Common myeloid progenitor, CD34-positive (primary cell): ENCODE results near the gene HDAC2. TPM values are rescaled to one million over a fixed set of nuclear protein-coding genes. Genes with fewer than 3 reads are reported as not detected.
"Not testable (repeated sequence)": the region's sequence is repeated elsewhere in the genome, so short reads cannot be mapped to it uniquely, and the experiment has no call there.

ENCODE experiments used
- CTCF ChIA-PET: fragments of 350-600 bp; sonication (Branson Sonifier 250); formaldehyde crosslinking; loops from one replicate; lab custom pipeline; 2021; ENCODE audit warnings: antibody characterized with exemption; lab: Charles Lee
- POLR2A ChIA-PET: fragments of 350-600 bp; sonication (Branson Sonifier 250); formaldehyde crosslinking; loops from one replicate; lab custom pipeline; 2021; ENCODE audit warnings: antibody characterized with exemption; lab: Charles Lee
- DNase-seq, 3 donors: peaks; one replicate each; pipeline versions ENCODE4 v3.0.0 to v3.0.0-alpha.2; 2013
- H3K27ac ChIP-seq, 2 experiments: 1 replicate in 1 of 2; 2 replicates in 1 of 2; pipeline ENCODE4 v1.7.0; 2013; ENCODE audit warnings: inconsistent platforms in 2 of 2, low read length in 2 of 2, mild to moderate bottlenecking in 2 of 2, low read depth in 1 of 2, moderate library complexity in 1 of 2; ENCODE audit not compliant: severe bottlenecking in 2 of 2, insufficient read depth in 1 of 2, poor library complexity in 1 of 2
- H3K27me3 ChIP-seq, 5 experiments: replicated peaks in 2 of 5; 1 replicate in 3 of 5; 2 replicates in 2 of 5; pipeline versions ENCODE4 v1.6.1 to v1.7.0; 2013; ENCODE audit warnings: low read length in 4 of 5, mild to moderate bottlenecking in 2 of 5, moderate library complexity in 2 of 5, inconsistent platforms in 1 of 5; ENCODE audit not compliant: insufficient read depth in 5 of 5, control insufficient read depth in 4 of 5
- H3K36me3 ChIP-seq, 4 experiments: 1 replicate in 2 of 4; 2 replicates in 2 of 4; pipeline versions ENCODE4 v1.6.1 to v1.7.0; 2013; ENCODE audit warnings: low read length in 3 of 4, control low read depth in 1 of 4, mild to moderate bottlenecking in 1 of 4; ENCODE audit not compliant: control insufficient read depth in 4 of 4, insufficient read depth in 4 of 4
- H3K4me1 ChIP-seq, 4 experiments: 1 replicate in 3 of 4; 2 replicates in 1 of 4; pipeline versions ENCODE4 v1.6.1 to v1.7.1; 2013; ENCODE audit warnings: low read length in 3 of 4, mild to moderate bottlenecking in 3 of 4, control low read depth in 1 of 4, inconsistent platforms in 1 of 4, moderate library complexity in 1 of 4; ENCODE audit not compliant: control insufficient read depth in 4 of 4, insufficient read depth in 4 of 4; ENCODE audit errors: control extremely low read depth in 1 of 4
- H3K4me3 ChIP-seq, 7 experiments: 1 replicate in 4 of 7; 2 replicates in 3 of 7; pipeline versions ENCODE4 v1.5.1 to v1.7.0; 2013; ENCODE audit warnings: mild to moderate bottlenecking in 7 of 7, low read length in 6 of 7, moderate library complexity in 6 of 7, inconsistent platforms in 2 of 7, low read depth in 2 of 7, control low read depth in 1 of 7; ENCODE audit not compliant: insufficient read depth in 4 of 7, control insufficient read depth in 1 of 7; ENCODE audit errors: extremely low read depth in 1 of 7
- H3K9me3 ChIP-seq, 5 experiments: 1 replicate in 4 of 5; 2 replicates in 1 of 5; pipeline versions ENCODE4 v1.6.1 to v1.7.1; 2013; ENCODE audit warnings: low read length in 4 of 5, mild to moderate bottlenecking in 2 of 5, inconsistent platforms in 1 of 5, low read depth in 1 of 5, moderate library complexity in 1 of 5; ENCODE audit not compliant: control insufficient read depth in 4 of 5, insufficient read depth in 2 of 5; ENCODE audit errors: control extremely low read depth in 1 of 5
- WGBS: methylation state at CpG from one replicate; pipeline ENCODE4 v1.1.5; 2013; ENCODE audit not compliant: insufficient coverage; 5-methylcytosine and 5-hydroxymethylcytosine counted together
- polyA plus RNA-seq: library from polyadenylated mRNA; unstranded; fragments of 120-200 nt; gene quantifications from one replicate; pipeline ENCODE4 v1.2.1, GENCODE V29; 2013

The HDAC2 gene
- polyA plus RNA-seq = 144 TPM

DNA sequence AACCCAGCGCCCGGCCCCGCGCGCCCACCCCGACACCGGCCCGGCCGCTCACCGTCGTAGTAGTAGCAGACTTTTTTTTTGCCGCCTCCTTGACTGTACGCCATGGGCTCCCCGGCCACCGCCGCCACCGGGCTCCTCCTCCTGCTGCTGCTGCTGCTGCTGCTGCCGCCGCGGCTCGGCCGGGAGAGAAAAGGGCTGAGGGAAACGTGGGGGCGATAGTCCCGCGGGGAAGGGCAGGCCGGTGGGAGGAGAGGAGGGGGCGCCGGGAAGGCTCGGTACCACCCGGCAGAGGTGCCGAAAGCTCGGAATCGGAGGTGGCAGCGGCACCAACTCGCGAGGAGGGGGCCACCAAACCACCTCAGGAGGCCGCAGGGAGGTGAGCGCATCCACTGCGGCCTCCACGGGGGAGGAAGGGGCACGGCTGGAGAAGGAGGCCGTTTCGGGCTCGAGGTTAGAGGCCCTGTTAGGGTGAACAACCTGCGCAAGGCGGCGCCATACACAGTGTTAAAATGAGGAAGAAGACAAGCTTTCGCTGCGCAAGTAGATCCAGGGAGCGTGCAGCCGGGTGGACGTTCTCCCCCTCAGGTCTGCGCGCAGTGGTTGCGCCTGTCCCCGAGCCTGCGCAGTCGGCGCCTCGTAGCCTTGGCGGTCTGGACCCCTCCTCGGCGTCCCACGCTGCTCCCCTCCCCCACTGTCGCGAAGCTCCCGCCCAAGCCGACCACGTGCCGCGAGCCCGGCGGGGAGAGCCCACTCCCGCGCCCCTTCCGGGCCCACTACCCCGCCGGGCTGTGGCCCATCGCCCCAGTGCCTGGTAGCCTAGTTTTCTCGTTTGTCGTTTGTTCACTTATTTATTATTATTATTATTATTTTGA, at the start of gene HDAC2:
Gene HDAC2, minus strand, starts transcription at position 344 of the 872 bp plus-strand sequence. Its CDS starts 240 bp downstream, at position 104.
- no peaks in the 10 kb centered on the region for H3K9me3 ChIP-seq
- peak within 1 kb of the TSS; percentile 79 to 92 for H3K27ac ChIP-seq
- H3K4me1 ChIP-seq = peaks cover 9 to 24% (median 18%) of the 10 kb centered on the region in 4 experiments
- POLR2A ChIA-PET = interaction anchor here (0.6 kb wide), 1 partner anchor 165 kb away, joined by 3 read pairs; no protein-coding TSS in a partner anchor
- H3K4me3 ChIP-seq = peak within 1 kb of the TSS; percentile 81 to 99 (median 97)
- peak; percentile 91 to 95 (median 94) for DNase-seq
- peaks cover 0 to 3% (median 0%) of the 10 kb centered on the region in 4 experiments for H3K36me3 ChIP-seq
- no peaks in the 10 kb centered on the region for H3K27me3 ChIP-seq
- under 1% methylated on average over 64 of the region's 82 CpGs for WGBS
- CTCF ChIA-PET = no interaction called here

DNA sequence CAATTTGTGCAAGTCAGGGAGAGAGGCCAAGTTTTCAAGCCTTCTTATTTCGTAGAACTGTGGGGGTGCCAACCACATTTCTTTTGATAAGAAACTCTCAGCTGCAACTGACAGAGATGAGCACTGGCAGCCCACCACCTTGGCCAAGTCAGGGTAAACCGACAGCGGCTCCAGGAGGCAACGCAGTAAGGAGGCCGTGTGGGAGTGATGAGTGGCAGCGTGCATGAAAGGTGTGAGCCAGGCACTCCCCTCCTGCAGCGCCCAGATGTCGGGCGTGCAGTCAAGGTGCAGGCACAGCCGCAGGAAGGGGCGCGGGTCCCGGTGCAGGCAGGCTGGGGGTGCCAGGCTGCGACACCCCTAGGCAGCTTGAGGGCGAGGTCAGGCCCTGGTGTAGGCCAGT, 49.2 kb upstream of the HDAC2 start:
- Histone ChIP-seq H3K9me3 (no peaks in the 10 kb centered on the region), H3K27ac (no peak overlapping the region), H3K36me3 (no peaks in the 10 kb centered on the region), H3K4me1 (no peaks in the 10 kb centered on the region), H3K4me3 (no peak overlapping the region), H3K27me3 (no peaks in the 10 kb centered on the region)
- ChIA-PET CTCF (no interaction called here), POLR2A (no interaction called here)
- no peak for DNase-seq
- WGBS = 91% methylated on average over 14 of the region's 15 CpGs

DNA sequence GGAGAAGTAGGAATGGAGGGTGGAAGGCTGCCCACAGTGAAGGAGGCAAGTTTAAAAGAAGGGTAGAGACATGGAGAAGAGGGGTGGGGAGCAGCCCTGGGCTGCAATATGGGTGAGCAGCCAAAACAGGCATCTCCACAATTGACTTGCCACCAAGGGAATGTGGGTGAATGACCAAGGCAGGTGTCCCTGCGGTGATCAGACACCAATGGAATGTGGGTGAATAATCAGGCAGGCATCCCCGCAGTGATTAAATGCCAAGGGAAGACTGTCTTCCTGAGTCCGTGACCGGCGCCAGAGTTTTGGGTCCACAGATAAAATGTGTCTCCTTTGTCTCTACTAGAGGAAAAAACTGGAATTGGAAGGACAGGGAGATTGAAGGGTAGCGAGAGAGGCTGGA, 46.2 kb upstream of the HDAC2 start:
- H3K27ac ChIP-seq, DNase-seq, H3K4me3 ChIP-seq, H3K27me3 ChIP-seq, POLR2A ChIA-PET, H3K36me3 ChIP-seq, H3K9me3 ChIP-seq, H3K4me1 ChIP-seq, CTCF ChIA-PET: not testable (repeated sequence)
- 95% methylated on average over 5 of the region's 6 CpGs for WGBS

DNA sequence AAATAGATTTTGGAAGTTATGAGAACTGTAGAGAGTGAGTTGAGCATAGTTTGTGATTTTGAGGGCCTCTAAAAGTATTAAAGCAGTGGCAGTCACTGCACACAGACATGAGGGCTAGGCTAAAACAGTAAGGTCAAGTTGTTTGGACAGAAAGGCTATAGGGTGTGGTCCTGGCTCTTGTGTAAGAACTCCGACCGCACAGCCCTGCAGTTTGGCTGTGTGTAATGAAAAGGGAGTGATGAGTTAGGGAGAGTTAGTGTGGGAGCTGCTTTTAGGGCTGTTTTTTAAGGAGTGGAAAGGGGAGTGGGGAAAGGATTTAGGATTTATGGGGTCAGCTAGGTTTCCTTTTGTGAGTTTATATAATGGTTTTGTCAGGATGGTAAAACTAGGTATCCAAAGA, 43.2 kb upstream of the HDAC2 start:
- H3K4me1 ChIP-seq, H3K4me3 ChIP-seq, H3K36me3 ChIP-seq, H3K27ac ChIP-seq, DNase-seq, H3K27me3 ChIP-seq, H3K9me3 ChIP-seq, POLR2A ChIA-PET: not testable (repeated sequence)
- CTCF ChIA-PET = interaction anchor here (1.3 kb wide), 1 partner anchor 11 kb away, joined by 4 read pairs; no protein-coding TSS in a partner anchor
- 90% methylated on average over 2 of the region's 2 CpGs for WGBS

DNA sequence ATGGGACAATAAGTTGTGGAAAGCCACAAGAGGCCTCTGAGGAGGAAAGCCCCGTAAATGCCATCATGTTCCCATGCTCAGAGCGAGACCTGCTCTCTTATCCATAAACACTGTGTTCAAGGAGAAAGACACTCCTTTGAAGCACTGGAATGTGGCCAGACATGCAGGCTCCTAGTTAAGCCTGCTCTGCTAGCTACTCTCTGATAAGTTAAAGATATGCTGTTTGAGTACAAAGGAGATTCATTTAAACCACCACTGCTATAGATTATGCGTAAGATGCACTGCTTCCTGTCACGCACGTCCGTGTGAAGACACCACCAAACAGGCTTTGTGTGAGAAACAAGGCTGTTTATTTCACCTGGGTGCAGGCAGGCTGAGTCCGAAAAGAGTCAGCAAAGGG, 40.5 kb upstream of the HDAC2 start:
- CTCF ChIA-PET, H3K27ac ChIP-seq, H3K9me3 ChIP-seq, H3K27me3 ChIP-seq, H3K36me3 ChIP-seq, POLR2A ChIA-PET, DNase-seq, H3K4me1 ChIP-seq, H3K4me3 ChIP-seq: not testable (repeated sequence)
- WGBS = 93% methylated on average over 7 of the region's 7 CpGs

DNA sequence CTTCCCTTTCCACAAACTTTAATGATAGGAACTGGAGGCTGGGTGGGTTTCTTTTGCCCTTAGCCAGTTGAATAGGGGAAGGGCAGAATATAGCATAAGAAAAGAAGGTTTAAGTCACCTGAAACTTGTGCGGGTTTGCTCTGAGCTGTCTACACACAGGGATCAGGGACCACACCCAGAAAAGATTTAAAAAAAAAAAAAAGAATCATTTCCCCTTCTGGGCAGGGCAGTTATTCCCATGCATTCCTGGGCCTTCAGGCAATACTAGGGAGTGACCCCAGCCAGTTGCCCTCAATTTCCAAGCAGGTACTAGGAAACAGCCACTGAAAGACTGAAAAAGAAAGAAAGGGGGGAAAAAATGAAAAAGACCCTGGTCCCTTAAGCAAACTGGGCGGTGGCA, 39.6 kb upstream of the HDAC2 start:
- no peaks in the 10 kb centered on the region for H3K4me1 ChIP-seq
- ChIA-PET CTCF (interaction anchor here (1.5 kb wide), 1 partner anchor 16 kb away, joined by 3 read pairs; no protein-coding TSS in a partner anchor), POLR2A (no interaction called here)
- DNase-seq = no peak
- H3K27ac ChIP-seq = no peak overlapping the region
- H3K4me3 ChIP-seq = no peak overlapping the region
- H3K9me3 ChIP-seq = no peaks in the 10 kb centered on the region
- no peaks in the 10 kb centered on the region for H3K27me3 ChIP-seq
- H3K36me3 ChIP-seq = no peaks in the 10 kb centered on the region
- WGBS = 100% methylated on average over 2 of the region's 2 CpGs

- H3K9me3 ChIP-seq = no peaks in the 10 kb centered on the region
- no peaks in the 10 kb centered on the region for H3K36me3 ChIP-seq
- no peak overlapping the region for H3K27ac ChIP-seq
- ChIA-PET CTCF (interaction anchor here (1.5 kb wide), 1 partner anchor 14 kb away, joined by 3 read pairs; no protein-coding TSS in a partner anchor), POLR2A (no interaction called here)
- DNase-seq = no peak
- H3K27me3 ChIP-seq = no peaks in the 10 kb centered on the region
- H3K4me3 ChIP-seq = no peak overlapping the region
- no peaks in the 10 kb centered on the region for H3K4me1 ChIP-seq
- 100% methylated on average over 1 of the region's 2 CpGs for WGBS
Observed at GRCh38 chr6:114009192-114009591, 38.2 kb upstream of the HDAC2 start.
